GM23248 (cell line): Measurements from ENCODE around the gene GCK. TPM values are rescaled to one million over a fixed set of nuclear protein-coding genes. Genes with fewer than 3 reads are reported as not detected.

ENCODE experiments used
- DNase-seq: peaks from one replicate; pipeline ENCODE4 v3.0.0-alpha.2; 2015
- H2AFZ ChIP-seq: fragments of 200-600 bp; sonication (generic); 2 replicates; pipeline ENCODE4 v1.6.1; 2016; ENCODE audit warnings: antibody characterized with exemption
- H3F3A ChIP-seq: fragments of 200-600 bp; sonication (generic); 2 replicates; pipeline ENCODE4 v1.6.1; 2016; ENCODE audit warnings: mild to moderate bottlenecking, antibody characterized with exemption, mixed run types; ENCODE audit not compliant: insufficient read depth
- H3K27ac ChIP-seq: fragments of 200-600 bp; sonication (generic); 2 replicates; pipeline ENCODE4 v1.5.1; 2016; ENCODE audit warnings: mild to moderate bottlenecking
- H3K27me3 ChIP-seq: fragments of 200-600 bp; sonication (generic); replicated peaks from 2 replicates; pipeline ENCODE4 v1.6.1; 2016; ENCODE audit warnings: mild to moderate bottlenecking; ENCODE audit not compliant: insufficient read depth
- H3K36me3 ChIP-seq: fragments of 200-600 bp; sonication (generic); 2 replicates; pipeline ENCODE4 v1.6.1; 2016; ENCODE audit warnings: low read depth, mild to moderate bottlenecking
- H3K4me1 ChIP-seq: fragments of 200-600 bp; sonication (generic); 2 replicates; pipeline ENCODE4 v1.6.1; 2016; ENCODE audit warnings: mild to moderate bottlenecking; ENCODE audit not compliant: insufficient read depth
- H3K4me2 ChIP-seq: fragments of 200-600 bp; sonication (generic); one replicate; pipeline ENCODE4 v1.6.1; 2016; ENCODE audit warnings: mild to moderate bottlenecking; ENCODE audit not compliant: unreplicated experiment
- H3K4me3 ChIP-seq: fragments of 200-600 bp; sonication (generic); 2 replicates; pipeline ENCODE4 v1.5.1; 2016; ENCODE audit warnings: mild to moderate bottlenecking
- H3K79me2 ChIP-seq: fragments of 200-600 bp; sonication (generic); 2 replicates; pipeline ENCODE4 v1.6.1; 2016; ENCODE audit warnings: mild to moderate bottlenecking; ENCODE audit not compliant: insufficient read depth
- H3K9ac ChIP-seq: fragments of 200-600 bp; sonication (generic); 2 replicates; pipeline ENCODE4 v1.6.1; 2016; ENCODE audit warnings: mild to moderate bottlenecking
- H3K9me2 ChIP-seq: fragments of 200-600 bp; sonication (generic); 2 replicates; pipeline ENCODE4 v1.6.1; 2016; ENCODE audit warnings: mixed run types, mild to moderate bottlenecking, moderate library complexity; ENCODE audit not compliant: insufficient read depth
- H3K9me3 ChIP-seq: fragments of 200-600 bp; sonication (generic); one replicate; pipeline ENCODE4 v1.6.1; 2017; ENCODE audit warnings: low read depth
- H4K20me1 ChIP-seq: fragments of 200-600 bp; sonication (generic); 2 replicates; pipeline ENCODE4 v1.6.0; 2016; ENCODE audit not compliant: insufficient read depth
- EZH2 ChIP-seq: fragments of 200-600 bp; sonication (generic); IDR thresholded peaks from 2 replicates; pipeline ENCODE4 v1.6.1; 2018; ENCODE audit warnings: antibody characterized with exemption, mild to moderate bottlenecking; ENCODE audit not compliant: insufficient read depth, poor library complexity, severe bottlenecking
- EZH2phosphoT487 ChIP-seq: fragments of 200-600 bp; sonication (generic); IDR thresholded peaks from 2 replicates; pipeline ENCODE4 v1.6.1; 2018; ENCODE audit warnings: antibody characterized with exemption, moderate library complexity, mild to moderate bottlenecking, low read depth; ENCODE audit not compliant: insufficient read depth
- WGBS, 2 experiments: methylation state at CpG; one replicate each; pipeline ENCODE4 v1.1.6; 2015 to 2017; ENCODE audit warnings: low lambda C conversion rate in 2 of 2, low coverage in 1 of 2; ENCODE audit errors: missing lambda C conversion rate in 2 of 2; 5-methylcytosine and 5-hydroxymethylcytosine counted together
- in situ Hi-C: fragments of 300-500 bp; cut with MboI; formaldehyde crosslinking; loops from 2 replicates; pipeline ENCODE4 v1.15.0; 2020
- polyA plus RNA-seq: library from polyadenylated mRNA; unstranded; fragments of >200 nt; fragmentation: Nextera tagmentation; extraction: Ambion mirVana; gene quantifications from 2 replicates; pipeline ENCODE4 v1.2.1, GENCODE V29; 2016
- total RNA-seq: library from RNA; depleted of rRNA; stranded (reverse); fragments of >200 nt; shearing (Covaris generic); gene quantifications from 2 replicates; pipeline ENCODE4 v1.2.3, GENCODE V29; 2014

The GCK gene
- total and polyA plus RNA-seq, 2 experiments from 2014 or later, result 0.11 to 0.23 TPM

GRCh38 chr7:44098092-44099068, 90.9 kb downstream of the GCK start:
- H3K36me3 ChIP-seq, result no peaks in the 10 kb centered on the region
- no peak overlapping the region for H2AFZ ChIP-seq
- H3K79me2 ChIP-seq, result no peaks in the 10 kb centered on the region
- in situ Hi-C loops, result no loop called here
- H3K27ac ChIP-seq, result no peak overlapping the region
- no peaks in the 10 kb centered on the region for H3K9me2 ChIP-seq
- DNase-seq, result no peak
- H3K9me3 ChIP-seq, result no peaks in the 10 kb centered on the region
- no peaks in the 10 kb centered on the region for H4K20me1 ChIP-seq
- TF ChIP-seq EZH2phosphoT487 (no peak), EZH2 (no peak)
- H3K4me2 ChIP-seq, result no peak overlapping the region
- no peak overlapping the region for H3K4me3 ChIP-seq
- H3K27me3 ChIP-seq, result no peaks in the 10 kb centered on the region
- H3K9ac ChIP-seq, result no peak overlapping the region
- peaks cover 29% of the 10 kb centered on the region for H3F3A ChIP-seq
- WGBS, 2 experiments, result 91 to 96% methylated on average over 6 of the region's 6 CpGs
- peaks cover 15% of the 10 kb centered on the region for H3K4me1 ChIP-seq

GRCh38 chr7:44097064-44097932, 91.9 kb downstream of the GCK start:
- no peaks in the 10 kb centered on the region for H3K9me2 ChIP-seq
- H3K4me1 ChIP-seq, result peaks cover 11% of the 10 kb centered on the region
- no peaks in the 10 kb centered on the region for H3K9me3 ChIP-seq
- no peaks in the 10 kb centered on the region for H3K27me3 ChIP-seq
- no peaks in the 10 kb centered on the region for H3K79me2 ChIP-seq
- peaks cover 18% of the 10 kb centered on the region for H3F3A ChIP-seq
- H2AFZ ChIP-seq, result no peak overlapping the region
- in situ Hi-C loops, result no loop called here
- H3K27ac ChIP-seq, result no peak overlapping the region
- H3K9ac ChIP-seq, result no peak overlapping the region
- no peaks in the 10 kb centered on the region for H3K36me3 ChIP-seq
- DNase-seq, result no peak
- no peak overlapping the region for H3K4me2 ChIP-seq
- 89 to 94% methylated on average over 9 of the region's 9 CpGs for WGBS, 2 experiments
- no peak overlapping the region for H3K4me3 ChIP-seq
- H4K20me1 ChIP-seq, result no peaks in the 10 kb centered on the region
- TF ChIP-seq EZH2phosphoT487, result no peak
- no peak for TF ChIP-seq EZH2

GRCh38 chr7:44096326-44096881, 92.8 kb downstream of the GCK start:
- Histone ChIP-seq H3K4me2 (no peak overlapping the region), H2AFZ (no peak overlapping the region), H3K9ac (no peak overlapping the region), H3K9me3 (no peaks in the 10 kb centered on the region), H3F3A (peaks cover 12% of the 10 kb centered on the region; the same call in 1 of the 2 replicates), H3K4me1 (peaks cover 7% of the 10 kb centered on the region), H3K27me3 (no peaks in the 10 kb centered on the region), H3K9me2 (no peaks in the 10 kb centered on the region), H3K4me3 (no peak overlapping the region), H3K79me2 (no peaks in the 10 kb centered on the region), H4K20me1 (no peaks in the 10 kb centered on the region), H3K36me3 (no peaks in the 10 kb centered on the region), H3K27ac (no peak overlapping the region)
- DNase-seq, result no peak
- no peak for TF ChIP-seq EZH2phosphoT487
- TF ChIP-seq EZH2, result no peak
- 67 to 83% methylated on average over 4 to 8 of the region's 8 CpGs for WGBS, 2 experiments
- in situ Hi-C loops, result no loop called here

- no peak for DNase-seq
- Histone ChIP-seq H3F3A (peaks cover 12% of the 10 kb centered on the region; the same call in 1 of the 2 replicates), H3K9ac (no peak overlapping the region), H3K4me1 (peaks cover 7% of the 10 kb centered on the region), H3K27ac (no peak overlapping the region), H3K9me3 (no peaks in the 10 kb centered on the region), H4K20me1 (no peaks in the 10 kb centered on the region), H2AFZ (no peak overlapping the region), H3K27me3 (no peaks in the 10 kb centered on the region), H3K4me2 (no peak overlapping the region), H3K4me3 (no peak overlapping the region), H3K79me2 (no peaks in the 10 kb centered on the region), H3K9me2 (no peaks in the 10 kb centered on the region), H3K36me3 (no peaks in the 10 kb centered on the region)
- 90 to 91% methylated on average over 3 of the region's 3 CpGs for WGBS, 2 experiments
- TF ChIP-seq EZH2 (no peak), EZH2phosphoT487 (no peak)
- in situ Hi-C loops, result no loop called here
Observed at GRCh38 chr7:44095781-44096180, 93.5 kb downstream of the GCK start.
